ENCODE results near the gene ZNG1B.
"Not testable (repeated sequence)": the region's sequence is repeated elsewhere in the genome, so short reads cannot be mapped to it uniquely, and the experiment has no call there.

GRCh38 chr2:113524986-113525385 is 87.5 kb downstream of the ZNG1B start:
- TF ChIP-seq ZNF274 (IDR thresholded peaks at IDR 0.05; ENCODE audit: low read depth, low read length); YY1 (IDR thresholded peaks at IDR 0.05; ENCODE audit: insufficient read depth, insufficient read length); SUZ12 (IDR thresholded peaks at IDR 0.05; ENCODE audit: extremely low read depth, insufficient read depth, insufficient read length): not testable (repeated sequence)

Data from NT2/D1 (cell line).